GM18519 (cell line): ENCODE measurements around the gene MAFG.
A peak's percentile ranks its signal among the peaks of the same experiment; 100 is the strongest.

Source experiments
- ATAC-seq: cut with Tn5 transposase; IDR thresholded peaks from one replicate; pipeline ENCODE4 v1.9.1; 2021; ENCODE audit warnings: mild to moderate bottlenecking, moderate library complexity; ENCODE audit not compliant: unreplicated experiment, low FRiP score

MAFG gene

DNA sequence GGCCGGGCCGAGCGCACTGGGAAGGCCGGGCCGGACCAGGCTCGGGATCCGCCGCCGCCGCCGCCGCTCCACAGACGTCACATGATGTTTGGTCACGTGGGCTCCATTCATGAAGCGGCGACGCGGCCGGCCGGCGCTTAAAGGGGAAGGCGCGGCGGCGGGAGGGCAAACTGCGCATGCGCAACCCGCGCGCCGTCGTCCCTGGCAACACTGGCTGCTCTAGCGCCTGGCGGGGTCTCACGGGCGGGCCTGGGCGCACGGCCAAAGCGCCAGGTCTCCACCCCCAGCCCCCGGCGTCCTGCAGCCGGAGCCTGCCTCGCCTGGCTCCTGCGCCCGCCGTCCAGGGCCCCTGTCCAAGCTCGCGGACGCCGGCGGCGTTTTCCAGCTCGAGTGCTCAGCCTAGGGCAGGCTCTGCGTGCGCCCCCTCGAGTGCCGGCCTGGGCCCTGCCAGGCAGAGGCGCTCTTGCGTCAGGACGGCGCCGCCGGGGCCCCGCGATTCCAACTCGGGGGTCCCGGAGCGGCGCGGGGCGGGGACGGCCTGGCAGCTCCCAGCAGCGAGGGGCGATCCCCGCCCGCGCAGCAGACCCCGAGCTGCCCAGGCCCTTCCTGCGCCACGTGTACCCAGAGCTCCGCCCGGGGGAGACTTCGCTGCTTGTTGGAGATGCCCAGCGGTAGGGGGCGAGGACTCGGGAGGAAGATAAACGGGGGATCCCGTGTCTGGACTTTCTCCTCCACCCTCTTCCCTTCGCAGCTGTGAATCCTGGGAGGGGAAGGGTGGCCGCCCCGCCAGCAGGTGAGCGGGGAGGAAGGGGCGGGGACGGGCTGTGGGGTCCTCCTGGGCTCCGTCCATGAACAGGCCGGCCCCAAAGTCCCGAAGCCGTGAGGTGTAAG lies at the start of gene MAFG:
Gene MAFG, minus strand, starts transcription at position 83 of the 891 bp plus-strand sequence. CDS start 4,550 bp downstream, outside the sequence.
- peak; percentile 47 for ATAC-seq

DNA sequence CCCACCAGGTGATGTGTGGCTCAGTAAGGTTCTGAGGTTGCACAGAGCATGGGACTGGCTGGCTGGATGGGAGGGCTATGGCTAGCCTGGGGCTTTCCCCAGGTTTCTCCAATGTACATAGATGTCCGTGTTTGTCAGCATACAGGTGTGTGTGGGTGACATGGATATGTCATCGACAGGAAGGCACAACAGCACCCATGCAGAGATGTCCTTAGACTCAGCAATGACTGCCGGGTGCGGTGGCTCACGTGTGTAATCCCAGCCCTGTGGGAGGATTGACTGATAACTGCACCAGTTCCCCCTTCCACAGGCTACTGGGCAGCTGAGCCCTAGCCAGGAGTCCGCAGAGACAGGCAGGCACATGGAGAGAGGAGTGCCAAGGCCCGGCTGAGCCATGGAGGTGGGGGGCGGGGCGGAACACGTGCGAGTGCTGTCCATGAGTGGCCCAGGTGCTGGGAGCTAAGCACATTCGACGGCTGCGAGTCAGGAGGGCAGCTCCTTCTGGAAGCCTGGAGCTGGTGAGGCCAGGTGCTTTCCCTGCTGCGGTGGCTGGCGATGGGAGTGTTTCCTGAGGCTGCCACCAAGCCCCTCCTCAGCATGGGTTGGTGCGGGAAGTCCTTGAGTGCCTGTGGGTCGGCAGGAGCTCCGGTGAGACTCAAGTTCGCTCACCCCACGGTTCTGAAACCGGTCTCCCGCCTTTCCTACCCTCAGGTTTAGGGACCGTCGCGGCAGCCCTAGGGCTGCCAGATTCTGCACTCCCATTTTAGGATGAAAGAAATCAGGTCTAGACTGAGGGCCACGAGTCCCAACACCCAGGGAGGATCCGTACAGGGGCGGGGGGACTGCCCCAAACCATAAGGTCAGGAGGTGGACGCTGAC lies 49.0 kb upstream of the MAFG start:
- no peak for ATAC-seq

DNA sequence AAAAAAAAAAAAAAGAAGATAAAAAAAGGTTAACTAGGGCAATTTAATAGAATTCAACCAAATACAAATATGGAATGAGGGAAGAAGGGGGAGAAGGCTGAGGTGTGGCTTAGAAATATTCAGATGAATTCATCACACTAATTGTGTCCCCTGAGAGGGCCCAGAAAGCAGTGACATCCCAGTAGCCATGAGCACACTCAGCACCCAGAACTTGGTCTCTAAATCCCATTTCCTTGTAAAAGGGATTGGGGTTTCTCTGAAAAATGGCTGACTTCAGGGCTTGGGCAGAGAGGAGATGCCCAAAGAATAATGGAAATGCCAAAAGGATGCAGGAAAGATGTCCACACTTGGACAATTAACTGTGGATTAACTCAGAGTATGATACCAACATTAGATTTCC lies 45.9 kb upstream of the MAFG start:
- no peak for ATAC-seq

DNA sequence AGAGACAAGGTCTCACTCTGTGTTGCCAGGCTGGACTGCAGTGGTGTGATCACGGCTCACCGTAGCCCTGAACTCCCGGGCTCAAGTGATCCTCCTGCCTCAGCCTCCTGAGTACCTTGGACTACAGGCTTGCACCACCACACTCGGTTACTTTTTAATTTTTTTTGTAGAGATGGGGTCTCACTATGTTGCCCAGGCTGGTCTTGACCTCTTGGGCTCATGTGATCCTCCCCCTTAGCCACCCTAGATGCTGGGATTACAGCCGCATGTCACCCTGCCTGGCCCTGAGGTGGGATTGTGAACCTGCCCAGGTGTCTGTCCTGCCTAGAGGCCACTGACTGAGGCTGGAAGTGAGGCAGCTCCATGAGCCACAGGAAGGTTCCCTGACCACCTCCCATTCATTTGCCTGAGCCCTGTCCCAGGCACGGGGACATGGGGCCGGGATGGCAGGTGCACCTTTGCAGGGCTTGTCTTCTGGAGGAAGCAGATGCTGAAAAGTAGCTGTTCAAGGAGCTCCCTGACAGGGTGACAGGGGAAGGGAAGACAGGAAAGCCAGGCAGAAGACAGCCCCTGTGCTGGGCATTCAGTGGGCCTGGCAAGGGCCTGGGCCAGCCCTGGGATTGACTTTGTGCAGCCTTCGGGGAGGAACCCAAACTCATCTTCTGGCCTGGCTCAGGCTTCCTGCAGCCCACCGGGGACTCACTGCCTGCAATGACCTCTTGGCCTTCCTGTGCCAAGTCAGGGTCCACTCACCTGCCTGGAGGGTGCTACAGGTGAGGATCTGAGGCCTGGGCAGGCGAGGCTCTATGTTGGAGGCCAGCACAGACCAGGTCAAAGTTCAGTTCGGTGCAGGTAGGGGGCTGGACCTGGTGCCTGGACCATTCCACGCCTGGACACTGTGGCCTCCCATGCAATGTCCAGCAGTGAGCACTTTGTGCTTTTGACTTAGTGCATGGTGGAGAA lies 41.6 kb upstream of the MAFG start:
- no peak for ATAC-seq

DNA sequence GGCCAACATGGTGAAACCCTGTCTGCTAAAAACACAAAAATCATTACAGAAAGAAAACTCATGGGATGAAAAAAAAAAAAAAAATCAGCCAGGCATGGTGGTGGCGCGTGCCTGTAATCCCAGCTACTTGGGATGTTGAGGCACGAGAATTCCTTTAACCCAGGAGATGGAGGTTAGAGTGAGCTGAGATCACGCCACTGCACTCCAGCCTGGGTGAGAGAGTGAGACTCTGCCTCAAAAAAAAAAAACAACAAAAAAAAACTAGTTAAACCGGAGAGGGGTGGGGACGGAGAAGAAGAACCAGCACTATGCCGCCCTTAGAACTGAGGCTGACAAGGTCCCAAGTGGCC lies 40.8 kb upstream of the MAFG start:
- ATAC-seq: no peak

DNA sequence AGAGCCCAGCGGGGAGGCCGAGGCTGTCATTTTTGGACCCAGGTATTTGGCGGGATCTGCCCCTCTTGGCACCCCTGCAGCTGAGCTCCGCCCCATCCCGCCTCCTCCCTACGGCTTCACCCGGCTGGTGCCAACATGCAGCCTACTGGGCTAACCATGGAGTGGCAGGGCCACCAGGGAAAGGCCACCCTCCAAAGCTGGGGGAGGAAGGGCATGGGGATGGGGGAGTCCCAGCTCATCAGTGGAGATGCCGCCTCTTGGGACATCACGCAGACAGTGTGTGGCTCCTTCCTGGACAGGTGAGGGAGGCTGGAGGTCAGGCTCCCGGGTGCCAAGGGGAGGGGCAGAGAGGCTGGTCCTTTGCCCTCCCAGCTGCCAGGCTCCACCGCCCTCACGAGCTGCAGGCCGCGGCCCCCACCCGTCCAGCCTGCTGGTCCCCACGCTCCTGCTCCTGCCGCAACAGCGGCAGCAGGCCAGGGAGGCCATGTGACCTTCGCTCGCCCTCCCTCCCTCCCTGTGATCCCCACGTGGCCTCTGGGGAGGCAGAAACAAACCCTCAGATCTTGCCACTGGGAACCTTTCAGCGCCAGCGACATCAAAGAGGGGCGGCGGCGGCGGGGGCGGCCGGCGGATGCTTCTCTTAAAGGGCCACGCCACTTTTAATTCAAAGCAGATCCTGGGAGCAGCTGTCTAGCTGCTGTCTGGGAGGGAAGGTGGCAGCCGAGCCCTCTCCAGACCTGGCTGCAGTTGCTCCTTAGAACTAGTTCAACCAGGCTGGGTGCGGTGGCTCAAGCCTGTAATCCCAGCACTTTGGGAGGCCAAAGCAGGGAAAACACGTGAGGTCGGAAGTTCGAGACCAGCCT lies 40.2 kb upstream of the MAFG start:
- no peak for ATAC-seq

DNA sequence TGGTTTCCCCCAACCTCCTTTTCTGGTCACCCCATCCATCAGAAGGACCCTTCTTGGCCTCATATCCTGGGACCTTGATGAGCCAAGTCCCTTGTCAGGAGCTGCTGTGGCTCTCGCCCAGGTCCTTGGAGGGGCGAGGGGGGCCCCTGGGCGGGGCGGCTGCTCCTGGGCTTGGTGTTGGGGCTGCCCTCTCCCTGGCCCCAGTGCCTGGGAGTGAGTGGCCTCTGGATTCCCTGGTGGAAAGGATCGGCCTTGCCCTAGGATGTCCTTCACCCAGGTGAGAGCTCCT lies 39.7 kb upstream of the MAFG start:
- no peak for ATAC-seq

DNA sequence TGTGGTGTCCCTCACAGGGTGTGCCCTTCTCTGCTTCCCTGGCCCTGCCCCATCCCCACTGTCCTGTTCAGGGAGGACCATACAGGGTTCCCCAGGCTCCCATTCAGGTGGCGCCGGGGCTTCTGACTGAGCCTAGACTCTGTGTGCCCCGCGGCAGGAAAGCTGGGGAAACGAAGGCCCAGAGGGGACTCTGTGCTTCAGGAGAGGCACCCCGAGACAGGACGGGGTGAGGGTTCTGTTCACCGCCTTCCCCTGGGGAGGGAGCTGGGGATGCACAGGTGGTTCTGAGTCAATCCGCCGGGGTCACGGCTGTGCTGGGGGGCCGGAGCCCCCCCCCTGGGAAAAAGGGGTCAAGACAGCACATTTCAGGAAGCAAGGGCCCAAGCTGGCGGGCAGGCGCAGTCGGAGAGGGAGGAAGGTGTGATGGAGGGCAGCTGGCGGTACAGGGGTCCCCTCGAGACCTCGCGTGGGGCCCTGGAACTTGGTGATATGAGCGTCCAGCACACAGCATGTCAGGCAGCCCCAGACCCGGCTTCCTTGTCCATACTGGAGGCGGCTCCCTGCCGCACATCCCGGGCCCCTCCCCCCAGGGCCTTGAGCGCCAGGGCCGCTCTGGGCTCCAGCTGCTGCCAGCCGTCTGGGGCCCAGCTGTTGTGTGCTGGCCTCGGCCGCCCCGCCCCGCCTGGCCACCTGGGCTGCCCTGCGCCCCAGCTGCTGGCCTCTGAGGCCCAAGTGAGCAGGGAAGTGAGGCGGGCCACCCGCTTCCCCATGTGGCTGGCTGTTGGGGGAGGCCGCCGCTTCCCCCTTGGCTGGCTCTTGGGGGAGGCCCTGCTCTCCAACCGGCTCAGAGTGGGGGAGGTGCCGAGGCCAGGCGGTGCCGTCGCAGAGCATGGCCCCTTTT lies 39.1 kb upstream of the MAFG start:
- no peak for ATAC-seq

DNA sequence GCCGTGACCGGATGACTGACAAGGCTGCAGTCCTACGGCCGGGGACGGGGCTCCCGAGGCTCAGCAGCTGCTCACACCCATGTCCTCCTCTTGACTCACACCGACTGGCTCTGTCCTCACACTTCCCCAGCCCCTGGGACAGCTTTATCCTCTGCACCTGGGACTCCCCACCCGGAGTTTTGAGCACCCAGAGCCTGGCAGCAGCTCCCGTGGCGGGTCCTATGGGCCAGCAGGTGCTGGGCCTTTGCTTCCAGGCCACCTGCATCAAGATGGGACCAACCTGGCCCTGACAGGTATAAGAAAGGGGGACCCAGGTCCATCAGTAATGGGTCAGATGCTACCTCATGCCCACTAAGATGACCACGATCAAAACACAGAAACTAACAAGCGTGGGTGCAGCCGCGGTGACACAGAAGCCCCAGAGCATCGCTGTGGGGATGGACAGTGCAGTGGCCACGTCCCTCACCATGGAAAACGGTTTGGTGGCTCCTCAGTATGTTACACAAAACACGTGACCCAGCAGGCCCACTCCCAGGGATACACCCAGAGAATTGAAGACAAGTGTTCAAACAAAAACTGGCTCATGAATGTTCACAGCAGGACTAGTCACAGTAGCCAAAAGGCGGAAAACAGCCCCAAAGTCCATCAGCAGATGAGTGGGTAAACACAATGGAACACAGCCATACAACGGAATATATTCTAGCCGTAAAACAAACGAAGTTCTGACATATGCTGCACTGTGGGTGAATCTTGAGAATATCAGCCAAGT lies 36.7 kb upstream of the MAFG start:
- ATAC-seq: no peak

DNA sequence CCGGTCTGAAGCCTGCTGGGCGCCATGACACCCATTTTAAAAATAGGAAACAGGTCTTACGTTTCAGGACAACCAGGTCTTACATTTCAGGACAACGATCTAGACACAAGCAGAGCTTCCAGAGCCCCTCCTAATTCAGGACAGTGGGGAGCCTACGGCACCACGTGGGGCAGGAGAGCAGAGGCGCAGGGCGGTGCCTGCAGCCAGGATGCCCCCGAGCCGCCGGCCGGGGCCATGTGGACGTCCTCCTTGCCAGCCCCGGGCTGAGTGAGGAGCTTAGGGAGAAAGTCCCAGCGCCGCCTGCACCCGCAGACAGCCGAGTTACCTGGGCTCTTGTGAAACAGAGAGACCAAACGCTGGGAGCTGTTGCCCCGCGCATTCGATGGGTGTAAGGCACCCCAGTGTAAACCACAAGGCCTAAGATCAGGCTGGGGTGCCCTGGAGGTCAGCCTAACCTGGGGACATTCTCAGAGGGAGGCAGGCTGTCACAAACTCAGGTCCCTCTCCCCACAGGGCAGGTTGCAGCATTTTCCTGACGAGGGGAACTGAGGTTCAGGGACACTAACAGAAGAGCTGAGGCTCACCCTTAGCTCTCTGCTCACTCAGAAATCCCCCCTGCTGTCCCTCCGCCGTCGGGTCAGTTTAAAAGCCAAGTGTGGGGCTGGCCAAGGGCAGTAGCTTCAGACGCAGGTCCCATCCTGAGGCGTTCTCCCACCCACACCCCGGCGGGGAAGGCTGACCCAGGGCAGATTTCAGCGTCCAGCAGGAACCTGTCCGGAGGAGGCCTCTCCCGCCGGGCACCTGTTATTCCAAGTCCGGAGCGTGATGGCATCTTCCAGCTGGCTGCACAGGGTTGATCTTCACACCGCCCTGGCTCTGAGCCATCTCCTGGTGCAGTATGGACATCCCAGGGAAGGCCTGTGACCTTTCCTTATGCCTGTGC lies 35.2 kb upstream of the MAFG start:
- no peak for ATAC-seq

DNA sequence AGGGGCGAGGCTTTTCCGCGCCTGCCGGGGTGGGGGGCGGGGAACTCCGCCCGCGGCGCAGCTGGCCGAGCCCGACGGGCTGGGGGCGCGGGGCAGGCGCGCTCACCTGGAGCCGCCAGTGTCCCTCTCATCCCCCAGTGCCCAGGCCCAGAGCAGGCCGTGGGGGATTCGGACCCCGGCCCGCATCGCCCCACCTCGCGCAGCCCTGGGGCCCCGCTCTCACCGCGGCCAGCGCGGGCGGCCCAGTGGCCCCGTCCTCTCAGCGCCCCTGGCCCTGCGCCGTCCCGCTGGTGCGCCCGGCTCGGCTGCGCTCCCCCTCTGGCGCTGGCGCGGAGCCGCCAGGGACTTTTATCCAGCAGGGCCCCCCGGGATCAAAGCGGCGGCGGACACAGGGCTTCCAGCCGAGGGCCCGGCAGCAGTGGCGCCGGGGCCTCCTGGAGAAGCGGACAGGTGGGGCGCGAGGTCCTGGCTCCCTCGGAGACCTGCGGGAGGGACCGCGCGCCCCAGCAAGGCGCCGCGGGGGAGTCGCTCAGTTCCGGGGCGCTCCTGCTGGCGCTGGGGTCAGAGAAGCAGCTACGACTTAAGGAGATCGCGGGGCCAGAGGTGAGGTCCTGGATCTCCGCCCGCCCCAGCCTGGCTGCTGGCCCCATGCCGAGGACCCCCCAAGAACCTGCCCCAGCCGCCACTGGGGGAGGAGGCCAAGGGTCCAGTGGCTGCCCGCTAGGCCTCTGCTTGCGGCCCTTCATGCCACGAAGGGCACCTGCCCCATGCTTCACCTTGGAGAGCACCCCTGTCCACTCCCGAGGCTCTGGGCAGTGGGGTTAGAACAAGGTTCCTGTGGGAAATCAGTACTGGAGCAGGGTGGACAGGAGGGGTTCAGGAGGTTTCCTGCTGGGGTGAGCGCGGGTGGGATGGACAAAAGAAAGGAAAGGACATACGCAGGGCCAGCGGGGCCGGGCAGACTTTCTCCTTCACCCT lies 34.3 kb upstream of the MAFG start:
- no peak for ATAC-seq

DNA sequence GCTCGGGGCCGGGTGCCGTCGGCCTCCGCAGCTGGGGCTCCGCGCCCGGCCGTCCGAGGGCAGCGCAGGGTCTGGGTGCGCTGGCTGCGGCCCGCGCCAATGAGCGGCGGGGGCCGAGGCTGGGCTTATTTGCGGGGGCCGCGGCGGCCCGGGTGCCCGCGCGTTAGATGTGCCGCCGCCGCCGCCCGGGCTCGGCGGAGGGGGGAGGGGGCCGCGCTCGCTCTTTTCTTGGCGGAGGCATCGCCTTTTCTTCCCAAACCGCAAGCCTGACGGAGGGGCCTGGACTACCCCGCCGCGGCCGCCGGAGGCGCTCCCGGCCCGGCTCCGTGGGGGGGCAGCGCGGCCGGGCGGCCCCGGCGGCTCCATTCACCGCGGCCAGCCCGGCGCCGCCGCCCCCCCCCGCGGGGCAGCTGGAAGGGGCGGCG lies 33.6 kb upstream of the MAFG start, which contains the start of gene NOTUM:
Gene NOTUM, minus strand, starts transcription at position 101 of the 425 bp plus-strand sequence. CDS start 278 bp downstream, outside the sequence.
- ATAC-seq: no peak

DNA sequence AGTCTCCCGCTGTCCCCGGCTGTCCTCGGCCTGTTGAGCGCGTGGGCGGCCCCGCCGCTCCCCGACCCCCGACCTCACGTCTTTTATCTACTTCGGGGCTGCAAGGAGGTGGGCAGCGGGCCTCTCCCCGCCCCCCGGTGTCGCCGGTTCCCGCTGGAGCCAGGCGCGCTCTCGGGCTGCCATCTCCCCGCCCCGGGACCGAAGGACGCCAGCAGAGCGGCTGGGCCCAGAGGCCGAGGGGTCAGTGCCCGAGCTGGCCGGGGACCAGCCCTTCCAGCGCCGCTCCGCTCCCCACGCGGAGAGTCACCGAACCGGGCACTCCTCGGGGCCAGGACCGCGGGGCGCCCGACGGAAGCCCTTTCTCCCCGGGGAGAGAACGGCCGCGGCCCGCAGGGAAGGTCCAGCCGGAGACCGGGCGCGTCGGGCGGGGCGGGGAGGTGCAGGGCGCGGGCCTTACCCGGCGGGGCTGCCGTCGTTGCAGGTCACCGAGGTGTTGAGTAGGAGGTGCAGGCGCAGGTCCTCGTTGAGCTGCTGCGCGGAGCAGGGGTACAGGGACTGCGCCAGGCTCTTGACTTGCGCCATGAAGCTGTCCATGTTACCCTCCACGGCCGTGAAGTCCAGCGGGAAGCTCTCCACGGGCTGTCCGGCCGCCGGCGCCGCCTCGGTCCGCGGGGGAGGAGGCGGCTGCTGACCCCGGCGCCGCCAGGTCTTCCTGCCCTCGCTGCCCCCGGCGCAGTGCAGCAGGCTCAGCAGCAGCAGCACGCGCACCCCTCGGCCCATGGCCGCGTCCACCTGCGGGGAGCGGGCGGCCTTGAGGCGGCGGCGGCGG lies 32.8 kb upstream of the MAFG start:
- no peak for ATAC-seq

DNA sequence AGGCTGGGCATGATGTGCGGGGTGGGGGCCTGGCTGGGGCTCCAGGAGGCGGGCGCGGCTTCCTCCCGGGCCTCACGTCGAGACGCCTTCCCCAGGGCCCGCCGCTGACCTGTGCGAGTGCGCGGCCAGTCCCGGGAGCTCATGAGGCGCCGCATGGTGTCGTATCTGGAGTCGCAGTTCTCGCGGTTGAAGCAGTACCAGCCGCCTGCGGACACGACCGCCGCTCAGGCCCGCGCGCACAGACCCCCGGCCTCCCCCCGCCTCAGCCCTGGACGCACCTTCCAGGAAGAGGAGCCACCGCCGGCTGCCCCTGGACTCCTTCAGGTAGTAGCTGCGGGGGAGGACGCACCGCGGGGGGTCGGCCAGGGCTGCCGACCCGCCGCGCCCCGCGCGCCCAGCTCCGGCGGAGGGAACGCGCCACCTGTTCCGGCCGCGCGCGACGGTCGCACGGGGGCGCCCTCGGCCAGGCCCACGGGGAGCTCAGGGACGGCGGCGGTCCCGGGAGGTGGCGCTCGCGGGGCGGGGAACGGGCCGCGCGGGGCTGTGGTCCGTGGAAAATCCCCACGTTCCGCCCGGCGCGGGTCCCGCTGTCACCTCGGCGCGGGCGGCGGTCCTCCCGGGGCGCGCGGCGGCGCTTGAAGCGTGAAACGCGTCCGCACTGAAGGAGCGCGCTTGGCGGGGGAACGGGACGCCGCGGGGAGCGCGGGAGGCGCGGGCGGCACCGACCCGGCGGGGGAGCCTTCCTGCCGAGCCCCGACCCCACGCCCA lies 32.0 kb upstream of the MAFG start:
- ATAC-seq: no peak
